Uterus (tissue), 2 donors: ENCODE measurements around the gene ADGRE1.

ENCODE experiments used
- POLR2A ChIP-seq, 2 donors: fragments of 450-650 bp; IDR thresholded peaks; one replicate each; pipeline ENCODE4 v1.6.1; 2016; ENCODE audit warnings: antibody characterized with exemption in 2 of 2, mild to moderate bottlenecking in 1 of 2, moderate library complexity in 1 of 2
- TF ChIP-seq, protein P1 (sequence below), 4 experiments: fragments of 200-600 bp in 2 of 4; fragments of 450-650 bp in 2 of 4; sonication (generic) in 2 of 4; IDR thresholded peaks; one replicate each; pipeline ENCODE4 v1.5.1; 2016 to 2019; ENCODE audit warnings: antibody characterized with exemption in 4 of 4, mild to moderate bottlenecking in 2 of 4, moderate library complexity in 1 of 4

DNA sequence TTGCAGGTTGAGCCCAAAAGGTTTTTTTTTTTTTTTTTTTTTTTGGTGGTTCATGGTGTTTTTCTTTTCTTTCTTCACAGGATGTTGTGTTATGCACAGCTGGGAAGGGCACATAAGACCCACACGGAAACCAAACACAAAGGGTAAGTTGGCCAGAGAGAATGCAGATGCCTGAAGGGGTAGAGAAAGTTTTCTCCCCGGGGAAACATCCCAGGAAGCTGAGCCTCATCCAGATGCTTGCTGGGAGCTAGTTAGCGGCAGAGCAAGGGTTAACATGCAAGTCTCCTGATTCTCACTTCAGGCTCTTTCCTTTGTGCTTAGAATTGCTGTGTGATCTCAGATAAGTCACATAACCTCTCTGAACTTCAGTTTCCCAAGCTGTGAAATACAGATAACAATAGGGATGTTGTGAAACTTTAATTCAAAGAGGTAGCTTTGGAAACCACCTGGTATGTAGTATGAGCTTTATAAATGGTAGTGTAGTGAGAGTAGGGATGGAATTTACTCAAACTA, 3.1 kb downstream of the ADGRE1 start:
- no peak for TF ChIP-seq POLR2A (IDR thresholded peaks at IDR 0.05)
- TF ChIP-seq, protein P1, sequence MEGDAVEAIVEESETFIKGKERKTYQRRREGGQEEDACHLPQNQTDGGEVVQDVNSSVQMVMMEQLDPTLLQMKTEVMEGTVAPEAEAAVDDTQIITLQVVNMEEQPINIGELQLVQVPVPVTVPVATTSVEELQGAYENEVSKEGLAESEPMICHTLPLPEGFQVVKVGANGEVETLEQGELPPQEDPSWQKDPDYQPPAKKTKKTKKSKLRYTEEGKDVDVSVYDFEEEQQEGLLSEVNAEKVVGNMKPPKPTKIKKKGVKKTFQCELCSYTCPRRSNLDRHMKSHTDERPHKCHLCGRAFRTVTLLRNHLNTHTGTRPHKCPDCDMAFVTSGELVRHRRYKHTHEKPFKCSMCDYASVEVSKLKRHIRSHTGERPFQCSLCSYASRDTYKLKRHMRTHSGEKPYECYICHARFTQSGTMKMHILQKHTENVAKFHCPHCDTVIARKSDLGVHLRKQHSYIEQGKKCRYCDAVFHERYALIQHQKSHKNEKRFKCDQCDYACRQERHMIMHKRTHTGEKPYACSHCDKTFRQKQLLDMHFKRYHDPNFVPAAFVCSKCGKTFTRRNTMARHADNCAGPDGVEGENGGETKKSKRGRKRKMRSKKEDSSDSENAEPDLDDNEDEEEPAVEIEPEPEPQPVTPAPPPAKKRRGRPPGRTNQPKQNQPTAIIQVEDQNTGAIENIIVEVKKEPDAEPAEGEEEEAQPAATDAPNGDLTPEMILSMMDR (IDR thresholded peaks at IDR 0.05): no peak
